ENCODE results near the gene DAAM2.

DNA sequence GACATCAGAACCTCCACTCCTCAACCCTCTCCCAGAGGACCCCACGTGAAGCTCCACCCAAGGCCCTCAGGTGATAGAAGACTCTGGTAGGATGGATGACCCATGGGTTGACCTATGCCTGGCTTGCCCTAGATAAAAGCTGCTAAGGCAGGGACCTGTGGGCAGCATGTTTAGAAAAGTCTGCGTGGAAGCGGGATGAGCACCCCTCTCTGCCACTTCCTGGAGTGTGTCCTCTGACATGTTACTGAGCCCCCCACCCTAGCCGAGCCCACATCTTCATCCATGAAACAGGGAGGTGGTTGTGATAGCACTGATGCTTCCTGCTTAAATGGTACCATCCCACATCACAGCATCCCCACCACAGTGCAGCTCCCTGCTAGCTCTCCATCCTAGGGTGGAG, 120.3 kb downstream of the DAAM2 start:
- TF ChIP-seq CTCF (conservative IDR thresholded peaks at IDR 0.05 in 1 of 2, IDR thresholded peaks at IDR 0.05 in 1 of 2; ENCODE audit: low read depth in 1 of 2, low read length in 2 of 2) (no peak), EZH2 (IDR thresholded peaks at IDR 0.05; ENCODE audit: low read length, missing control alignments) (no peak)
